GM18907 (cell line): Measurements from ENCODE around the gene SLC35D2.
"Not testable (repeated sequence)": the region's sequence is repeated elsewhere in the genome, so short reads cannot be mapped to it uniquely, and the experiment has no call there.

Experiments used
- ATAC-seq: cut with Tn5 transposase; IDR thresholded peaks from one replicate; pipeline ENCODE4 v1.9.1; 2021; ENCODE audit warnings: mild to moderate bottlenecking, moderate library complexity; ENCODE audit not compliant: unreplicated experiment

The SLC35D2 gene

GRCh38 chr9:96361668-96362067 lies 21.8 kb downstream of the SLC35D2 start:
- ATAC-seq = no peak

- no peak for ATAC-seq
Measured at GRCh38 chr9:96360976-96361375, 22.5 kb downstream of the SLC35D2 start.

GRCh38 chr9:96360523-96360922 lies 23.0 kb downstream of the SLC35D2 start:
- ATAC-seq = not testable (repeated sequence)

DNA sequence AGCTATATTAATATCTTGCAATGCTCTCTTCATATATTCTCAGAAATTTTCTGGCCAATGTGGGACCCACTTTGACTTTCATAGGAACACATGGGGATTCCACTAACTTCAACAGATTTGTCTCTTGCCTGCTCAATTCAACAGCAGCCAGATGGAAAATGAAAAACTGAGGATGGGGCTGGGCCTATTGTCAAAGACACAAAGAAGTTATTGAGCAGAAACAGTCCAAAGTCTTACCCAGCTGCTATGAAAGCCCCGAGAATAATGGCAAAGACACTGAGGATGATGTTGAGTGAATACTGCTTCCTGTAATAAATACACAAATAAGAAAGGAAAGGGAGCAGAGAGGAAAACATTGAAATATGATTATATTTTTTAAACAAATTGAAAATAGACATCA lies 32.6 kb downstream of the SLC35D2 start:
- no peak for ATAC-seq

GRCh38 chr9:96348261-96348660 lies 35.2 kb downstream of the SLC35D2 start:
- ATAC-seq = no peak

DNA sequence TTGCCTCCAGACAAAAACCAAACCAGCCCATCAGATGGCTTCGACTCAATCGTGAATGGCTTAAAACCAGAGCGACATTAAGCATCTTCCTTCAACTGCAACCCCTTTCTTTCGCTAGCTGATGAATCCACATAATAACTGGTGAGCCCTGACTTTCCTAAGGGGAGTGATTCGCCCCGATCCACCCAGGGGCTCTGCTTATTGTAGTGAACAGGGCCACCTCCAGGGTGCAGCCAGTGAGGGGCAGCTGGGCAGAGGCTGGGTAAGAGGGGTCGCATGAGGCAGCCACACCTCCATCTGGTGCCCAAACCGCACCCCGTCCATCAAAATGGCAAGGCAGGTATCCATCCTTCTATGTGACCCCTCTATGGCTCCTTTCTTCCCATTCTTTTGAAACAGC lies 38.0 kb downstream of the SLC35D2 start:
- no peak for ATAC-seq

GRCh38 chr9:96344458-96345180 lies 38.9 kb downstream of the SLC35D2 start:
- no peak for ATAC-seq

GRCh38 chr9:96343515-96344360 lies 39.8 kb downstream of the SLC35D2 start:
- no peak for ATAC-seq

DNA sequence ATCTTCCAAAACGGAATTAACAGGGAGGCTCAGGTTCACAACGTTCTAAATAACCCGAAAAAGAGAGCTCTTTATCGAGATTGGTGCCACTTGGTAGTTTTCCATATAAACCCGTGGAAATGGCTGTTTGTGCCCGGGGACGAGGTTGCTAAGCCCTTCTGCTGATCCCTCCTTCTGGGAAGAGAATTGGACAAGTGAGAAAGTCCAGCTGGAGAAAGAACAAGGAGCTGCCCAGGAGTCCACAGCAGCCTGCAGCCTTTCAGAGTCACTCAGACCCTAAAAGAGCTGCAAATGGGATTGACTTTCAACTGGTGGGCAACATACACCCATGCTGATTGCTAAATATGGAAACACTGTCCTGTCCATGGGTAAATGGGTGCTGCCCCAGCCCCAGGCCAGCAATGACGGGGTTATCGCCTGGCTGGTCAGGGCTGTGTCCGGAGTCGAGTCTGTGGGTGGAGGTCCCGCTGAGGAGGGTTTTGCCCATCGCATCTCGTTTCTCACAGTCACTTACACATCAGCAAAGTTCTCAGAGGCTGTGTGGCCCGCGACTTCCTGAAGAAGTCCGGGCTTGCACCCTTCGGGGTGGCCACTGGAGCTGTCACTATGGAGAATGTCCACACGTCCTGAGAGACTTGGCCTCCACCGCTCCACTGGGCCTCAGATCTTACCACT lies 40.8 kb downstream of the SLC35D2 start:
- ATAC-seq = no peak

GRCh38 chr9:96340707-96341106 lies 42.8 kb downstream of the SLC35D2 start:
- no peak for ATAC-seq

DNA sequence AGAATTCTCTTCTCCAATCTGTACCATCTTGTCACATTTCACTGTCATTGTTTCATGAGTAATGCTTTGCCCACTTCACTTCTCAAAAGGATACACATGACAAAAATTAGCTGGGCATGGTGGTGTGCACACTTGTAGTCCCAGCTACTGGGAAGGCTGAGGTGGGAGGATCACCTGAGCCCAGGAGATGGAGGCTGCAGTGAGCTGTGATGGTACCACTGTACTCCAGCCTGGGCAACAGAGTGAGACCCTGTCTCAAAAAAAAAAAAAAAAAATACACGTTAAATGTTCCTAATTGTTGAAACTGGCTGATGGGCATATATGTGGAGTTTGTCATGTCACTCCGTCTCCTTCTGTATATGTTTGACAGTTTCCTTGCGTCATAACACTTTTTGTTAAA lies 45.2 kb downstream of the SLC35D2 start:
- no peak for ATAC-seq

GRCh38 chr9:96333958-96334357 lies 49.6 kb downstream of the SLC35D2 start:
- ATAC-seq = no peak

GRCh38 chr9:96331236-96331947 lies 52.1 kb downstream of the SLC35D2 start:
- ATAC-seq = no peak

GRCh38 chr9:96327694-96328352 lies 55.7 kb downstream of the SLC35D2 start:
- ATAC-seq = no peak

GRCh38 chr9:96323169-96323568 lies 60.3 kb downstream of the SLC35D2 start:
- no peak for ATAC-seq

- not testable (repeated sequence) for ATAC-seq
Measured at GRCh38 chr9:96322736-96323135, 60.8 kb downstream of the SLC35D2 start.

DNA sequence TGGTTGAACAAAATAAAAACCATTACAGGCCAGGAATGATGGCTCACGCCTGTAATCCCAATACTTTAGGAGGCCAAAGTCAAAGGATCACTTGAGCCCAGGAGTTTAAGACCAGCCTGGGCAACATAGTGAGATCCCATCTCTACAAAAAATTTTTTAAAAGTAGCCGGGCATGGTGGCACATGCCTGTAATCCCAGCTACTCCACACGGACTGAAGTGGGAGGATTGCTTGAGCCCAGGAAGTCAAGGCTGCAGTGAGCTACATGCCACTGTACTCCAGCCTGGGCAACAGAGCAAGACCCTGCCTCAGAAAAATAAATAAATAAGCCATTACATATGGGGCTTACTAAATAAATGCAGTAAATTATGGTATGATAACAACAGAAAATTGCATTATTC lies 61.3 kb downstream of the SLC35D2 start:
- ATAC-seq = not testable (repeated sequence)

GRCh38 chr9:96321515-96321914 lies 62.0 kb downstream of the SLC35D2 start:
- no peak for ATAC-seq

DNA sequence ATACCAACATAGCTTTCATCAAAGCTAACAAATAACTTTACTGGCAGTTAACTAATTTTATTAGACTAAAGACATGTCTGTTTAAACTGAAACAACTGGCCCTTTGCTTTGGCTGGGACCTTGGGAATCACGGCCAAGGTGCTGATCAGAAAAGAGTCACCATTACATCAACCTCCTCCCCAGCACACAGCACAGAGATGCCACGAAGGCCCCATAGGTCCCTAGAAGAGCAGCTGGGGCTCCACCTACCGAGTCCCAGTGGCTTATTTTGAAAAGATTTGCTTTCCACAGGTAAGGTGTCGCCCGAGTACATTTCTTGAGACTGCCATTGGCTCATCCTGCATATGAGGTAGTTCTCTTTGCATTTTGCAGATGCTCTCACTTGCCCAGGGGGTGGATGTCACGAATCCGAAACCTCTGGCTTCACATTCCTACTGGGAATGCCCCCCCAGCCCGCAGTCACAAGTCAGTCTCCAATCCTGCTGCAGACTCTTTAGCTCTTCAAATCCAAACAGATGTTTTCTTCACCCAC lies 62.7 kb downstream of the SLC35D2 start:
- no peak for ATAC-seq

- no peak for ATAC-seq
Measured at GRCh38 chr9:96318921-96319565, 64.5 kb downstream of the SLC35D2 start.
